HepG2 (cell line): ENCODE results near the gene RNF150. TPM values are rescaled to one million over a fixed set of nuclear protein-coding genes. Genes with fewer than 3 reads are reported as not detected.

Experiments used
- ATAC-seq: fragments of 200-7000 bp; cut with Tn5 transposase; 3 replicates; pipeline ENCODE4 v1.9.1; 2020; ENCODE audit warnings: mild to moderate bottlenecking, moderate library complexity
- BruUV-seq: library from RNA; stranded (reverse); fragments of 400-500 nt; replicated peaks from 2 replicates; lab custom pipeline; 2021; lab: Mats Ljungman, UMichigan
- CTCF ChIA-PET: fragments of 300-600 bp; formaldehyde crosslinking; extraction: SDS; loops from one replicate; lab custom pipeline; 2021; ENCODE audit warnings: low total read pairs, inconsistent platforms, low intra/inter-chr PET ratio; lab: Yijun Ruan, JAX
- POLR2A ChIA-PET: fragments of 350-600 bp; sonication (Branson Sonifier 250); formaldehyde crosslinking; loops from one replicate; lab custom pipeline; 2020; ENCODE audit warnings: antibody characterized with exemption, inconsistent platforms; lab: Yijun Ruan, JAX
- DNase-seq: peaks from one replicate; pipeline ENCODE4 v3.0.0-alpha.2; 2015; ENCODE audit warnings: low spot score
- FAIRE-seq: peaks from 3 replicates; lab custom pipeline; 2011; peaks lifted over from hg19 to GRCh38; lab: Jason Lieb, UNC
- H2AFZ ChIP-seq: one replicate; pipeline ENCODE4 v1.6.1; 2011; ENCODE audit warnings: low read length, inconsistent platforms
- H3K27ac ChIP-seq: fragments of 300-600 bp; 3 replicates; pipeline ENCODE4 v1.8.0; 2011; ENCODE audit warnings: mixed run types, mild to moderate bottlenecking, mixed read lengths, low read length, inconsistent platforms; ENCODE audit not compliant: insufficient read depth; ENCODE audit errors: extremely low read length
- H3K27me3 ChIP-seq, 2 experiments: fragments of 200-600 bp in 1 of 2; 2 replicates in 1 of 2; 3 replicates in 1 of 2; pipeline versions ENCODE4 v1.6.0 to v1.8.0; 2011; ENCODE audit warnings: low read length in 2 of 2, mild to moderate bottlenecking in 2 of 2, moderate library complexity in 2 of 2, inconsistent platforms in 1 of 2; ENCODE audit not compliant: insufficient read depth in 2 of 2, control insufficient read depth in 1 of 2
- H3K36me3 ChIP-seq, 2 experiments: fragments of 200-600 bp in 1 of 2; replicated peaks in 1 of 2; 2 replicates in 1 of 2; 3 replicates in 1 of 2; pipeline versions ENCODE4 v1.5.1 to v1.8.0; 2011; ENCODE audit warnings: low read length in 2 of 2, inconsistent platforms in 1 of 2; ENCODE audit not compliant: insufficient read depth in 2 of 2, control insufficient read depth in 1 of 2
- H3K4me1 ChIP-seq: 2 replicates; pipeline ENCODE4 v1.5.1; 2012; ENCODE audit warnings: low read length, inconsistent platforms; ENCODE audit not compliant: insufficient read depth
- H3K4me2 ChIP-seq: 2 replicates; pipeline ENCODE4 v1.6.0; 2011; ENCODE audit warnings: low read depth, low read length, inconsistent platforms
- H3K4me3 ChIP-seq, 3 experiments: fragments of 200-600 bp in 1 of 3; sonication (generic), shearing (Covaris generic) in 1 of 3; replicated peaks in 1 of 3; 2 replicates each; pipeline ENCODE4 v1.5.1; 2011 to 2016; ENCODE audit warnings: low read length in 3 of 3, inconsistent platforms in 2 of 3, low read depth in 2 of 3, mild to moderate bottlenecking in 2 of 3, control low read depth in 1 of 3, mixed read lengths in 1 of 3; ENCODE audit not compliant: insufficient read depth in 1 of 3
- H3K79me2 ChIP-seq: one replicate; pipeline ENCODE4 v1.6.1; 2011; ENCODE audit warnings: low read length, inconsistent platforms; ENCODE audit not compliant: insufficient read depth
- H3K9ac ChIP-seq: 2 replicates; pipeline ENCODE4 v1.6.0; 2011; ENCODE audit warnings: mild to moderate bottlenecking, low read depth, low read length, inconsistent platforms; ENCODE audit not compliant: insufficient read depth
- H3K9me3 ChIP-seq: 2 replicates; pipeline ENCODE4 v1.5.1; 2012; ENCODE audit warnings: mild to moderate bottlenecking, low read length
- H4K20me1 ChIP-seq: 2 replicates; pipeline ENCODE4 v1.6.0; 2011; ENCODE audit warnings: inconsistent platforms, mild to moderate bottlenecking, low read length, moderate library complexity; ENCODE audit not compliant: insufficient read depth
- CC2D1A ChIP-seq: sonication (generic); formaldehyde crosslinking; IDR thresholded peaks from 2 replicates; pipeline ENCODE4 v1.8.1; 2023; ENCODE audit warnings: mild to moderate bottlenecking, missing genetic modification reagents
- CTCF ChIP-seq: sonication (generic); formaldehyde crosslinking; IDR thresholded peaks from 2 replicates; pipeline ENCODE4 v1.5.0; 2020; ENCODE audit warnings: mild to moderate bottlenecking, missing genetic modification reagents, moderate library complexity
- ETV5 ChIP-seq: IDR thresholded peaks from 2 replicates; pipeline ENCODE4 v1.6.1; 2018; ENCODE audit warnings: missing biosample characterization, missing genetic modification reagents, inconsistent platforms, borderline replicate concordance
- NBN ChIP-seq: fragments of 450-650 bp; conservative IDR thresholded peaks from 2 replicates; pipeline ENCODE4 v1.6.1; 2017
- STAG1 ChIP-seq: sonication (generic); formaldehyde crosslinking; IDR thresholded peaks from 2 replicates; pipeline ENCODE4 v1.4.0; 2020; ENCODE audit warnings: missing genetic modification reagents
- THRA ChIP-seq: sonication (generic); formaldehyde crosslinking; IDR thresholded peaks from 2 replicates; pipeline ENCODE4 v1.4.0; 2020; ENCODE audit warnings: missing genetic modification reagents, borderline replicate concordance
- ZBTB44 ChIP-seq: sonication (generic); formaldehyde crosslinking; IDR thresholded peaks from 2 replicates; pipeline ENCODE4 v1.4.0; 2020; ENCODE audit warnings: missing genetic modification reagents
- ZC3H13 ChIP-seq: sonication (generic); formaldehyde crosslinking; IDR thresholded peaks from 2 replicates; pipeline ENCODE4 v1.8.1; 2023; ENCODE audit warnings: mild to moderate bottlenecking, missing genetic modification reagents, moderate library complexity
- ZFP82 ChIP-seq: sonication (generic); formaldehyde crosslinking; IDR thresholded peaks from 2 replicates; pipeline ENCODE4 v1.5.1; 2020; ENCODE audit warnings: mild to moderate bottlenecking, missing genetic modification reagents, borderline replicate concordance
- ZMAT5 ChIP-seq: sonication (generic); formaldehyde crosslinking; IDR thresholded peaks from 2 replicates; pipeline ENCODE4 v1.5.0; 2020; ENCODE audit warnings: mild to moderate bottlenecking, low read depth, missing genetic modification reagents, borderline replicate concordance
- ZNF180 ChIP-seq: sonication (generic); formaldehyde crosslinking; IDR thresholded peaks from 2 replicates; pipeline ENCODE4 v1.4.0; 2020; ENCODE audit warnings: low read depth, missing genetic modification reagents, borderline replicate concordance
- ZNF362 ChIP-seq: sonication (generic); formaldehyde crosslinking; IDR thresholded peaks from 2 replicates; pipeline ENCODE4 v1.4.0; 2020; ENCODE audit warnings: missing genetic modification reagents, mild to moderate bottlenecking, borderline replicate concordance
- ZNF446 ChIP-seq: sonication (generic); formaldehyde crosslinking; IDR thresholded peaks from 2 replicates; pipeline ENCODE4 v1.5.0; 2020; ENCODE audit warnings: mild to moderate bottlenecking, missing genetic modification reagents
- ZNF569 ChIP-seq: sonication (generic); formaldehyde crosslinking; IDR thresholded peaks from 2 replicates; pipeline ENCODE4 v1.5.0; 2020; ENCODE audit warnings: mild to moderate bottlenecking, missing genetic modification reagents, moderate library complexity, borderline replicate concordance
- in situ Hi-C: cut with HindIII; loops from 2 replicates; pipeline ENCODE4 v1.10.0; 2017; ENCODE audit warnings: low pct_unique_long_range_greater_than_20kb; ENCODE audit not compliant: extremely low pct_ligation_motif_present
- intact Hi-C: fragments of 100-400 bp; cut with micrococcal nuclease; formaldehyde crosslinking; loops from one replicate; pipeline ENCODE4 v1.10.0; 2022; ENCODE audit not compliant: unreplicated experiment
- polyA plus RNA-seq, 8 experiments: library from polyadenylated mRNA; depleted of rRNA in 3 of 8; stranded (reverse) in 7 of 8; unstranded in 1 of 8; fragments of >200 nt; fragmentation: Illumina TruSeq in 4 of 8; extraction: Trizol in 4 of 8; gene quantifications; 2 replicates each; pipeline versions ENCODE4 v1.2.1 to v1.2.3, GENCODE V29; 2011 to 2016; ENCODE audit warnings: low read depth in 4 of 8, missing spikeins in 1 of 8, mixed read lengths in 1 of 8; ENCODE audit not compliant: insufficient read depth in 1 of 8
- total RNA-seq, 5 experiments: library from RNA; depleted of rRNA; stranded (reverse); fragments of >200 nt; fragmentation: Illumina TruSeq; extraction: Trizol; gene quantifications; 2 replicates each; pipeline ENCODE4 v1.2.3, GENCODE V29; 2016; ENCODE audit warnings: low read depth in 1 of 5

The RNF150 gene
- total and polyA plus RNA-seq, 2 of the 13 experiments (the other 11 are each of a cell fraction or from before 2014, with no cell fraction given) = 0.02 to 0.03 TPM

- no peak for TF ChIP-seq ZBTB44 (CRISPR knock-in tag)
- no peak for TF ChIP-seq NBN
- TF ChIP-seq ZFP82 (CRISPR knock-in tag) = no peak
- TF ChIP-seq ZNF569 (CRISPR knock-in tag) = no peak
- TF ChIP-seq THRA (CRISPR knock-in tag) = no peak
- no peak for TF ChIP-seq ZC3H13 (CRISPR knock-in tag)
- TF ChIP-seq CC2D1A (CRISPR knock-in tag) = no peak
Observed at GRCh38 chr4:141159027-141159426, 25.8 kb upstream of the RNF150 start (continued).

- DNase-seq (peak; percentile 31), FAIRE-seq (no peak), ATAC-seq (no peak; the same call in 2 of the 3 replicates)
- Histone ChIP-seq H3K9ac (no peak overlapping the region), H3K27ac (no peak overlapping the region), H2AFZ (no peak overlapping the region), H3K4me3 (no peak overlapping the region), H3K27me3 (no peaks in the 10 kb centered on the region), H3K4me1 (no peaks in the 10 kb centered on the region), H3K79me2 (no peaks in the 10 kb centered on the region), H3K4me2 (no peak overlapping the region), H3K9me3 (no peaks in the 10 kb centered on the region), H3K36me3 (no peaks in the 10 kb centered on the region), H4K20me1 (no peaks in the 10 kb centered on the region)
- in situ Hi-C loops (loop anchor here (25.0 kb wide), 1 partner anchor 1679 kb away; the partner anchor contains the start of gene INPP4B), intact Hi-C loops (loop anchor here (2.0 to 10.0 kb wide), 4 partner anchors 187 to 1559 kb away; no protein-coding TSS in a partner anchor)
- ChIA-PET POLR2A (no interaction called here), CTCF (no interaction called here)
- no TSS peak for BruUV-seq
- no peak for TF ChIP-seq ZMAT5 (CRISPR knock-in tag)
- peak; percentile 79; the same call in 1 of the 2 replicates for TF ChIP-seq ZNF362 (CRISPR knock-in tag)
- peak; percentile 67 for TF ChIP-seq STAG1 (CRISPR knock-in tag)
- no peak for TF ChIP-seq ZNF180 (CRISPR knock-in tag)
- TF ChIP-seq ZNF446 = no peak
- peak; percentile 45 for TF ChIP-seq CTCF (CRISPR knock-in tag)
- no peak for TF ChIP-seq ETV5 (CRISPR knock-in tag)
Observed at GRCh38 chr4:141158219-141158618, 24.9 kb upstream of the RNF150 start.
